ENCODE measurements around the gene YJU2. TPM values are rescaled to one million over a fixed set of nuclear protein-coding genes. Genes with fewer than 3 reads are reported as not detected.

YJU2 gene
- total RNA-seq, 1 experiment from 2014 or later: 26.9 TPM

- BruUV-seq (replicated peaks): no TSS peak
- RAD21 ChIA-PET (ENCODE audit: low non-redundant PET in 1 of 2, low total read pairs in 2 of 2, uncharacterized antibody in 2 of 2, unreplicated experiment in 2 of 2): no interaction called here
These were observed 22.4 kb upstream of the YJU2 start for GRCh38 chr19:4224470-4224869.

More at GRCh38 chr19:4224470-4224869, 22.4 kb upstream of the YJU2 start:
- H3K27ac ChIP-seq (ENCODE audit: low read depth, low read length): no peak overlapping the region
- POLR2A ChIA-PET: no interaction called here
- H3K4me2 ChIP-seq (ENCODE audit: low read length): no peak overlapping the region
- no peaks in the 10 kb centered on the region for H3K9me2 ChIP-seq (ENCODE audit: insufficient read depth)
- no peaks in the 10 kb centered on the region for H3K79me2 ChIP-seq (ENCODE audit: insufficient read depth, low read length)
- H3K9me3 ChIP-seq (ENCODE audit: control insufficient read depth in 1 of 2, insufficient read depth in 1 of 2, low read depth in 1 of 2, low read length in 2 of 2): no peaks in the 10 kb centered on the region
- intact Hi-C loops (cut with micrococcal nuclease): no loop called here
- H3K27me3 ChIP-seq (ENCODE audit: insufficient read depth, low read length): no peaks in the 10 kb centered on the region
- no peak overlapping the region for H3K4me3 ChIP-seq (replicated peaks in 1 of 2; ENCODE audit: low read depth in 1 of 2, low read length in 2 of 2)
- H3K36me3 ChIP-seq (ENCODE audit: control insufficient read depth in 1 of 2, insufficient read depth in 2 of 2, low read length in 2 of 2): no peaks in the 10 kb centered on the region
- TF ChIP-seq SP1 (IDR thresholded peaks at IDR 0.05; ENCODE audit: low read depth): no peak
- TF ChIP-seq FOSL1 (IDR thresholded peaks at IDR 0.05; ENCODE audit: low read depth): no peak
- TF ChIP-seq, protein P1, sequence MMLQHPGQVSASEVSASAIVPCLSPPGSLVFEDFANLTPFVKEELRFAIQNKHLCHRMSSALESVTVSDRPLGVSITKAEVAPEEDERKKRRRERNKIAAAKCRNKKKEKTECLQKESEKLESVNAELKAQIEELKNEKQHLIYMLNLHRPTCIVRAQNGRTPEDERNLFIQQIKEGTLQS (IDR thresholded peaks at IDR 0.05): no peak
- TF ChIP-seq YY1 (IDR thresholded peaks at IDR 0.05; ENCODE audit: extremely low read depth, insufficient replicate concordance, low read depth, low read length): no peak
- no peak for TF ChIP-seq ELF1 (IDR thresholded peaks at IDR 0.05; ENCODE audit: borderline replicate concordance, low read depth)
- TF ChIP-seq, protein P2, sequence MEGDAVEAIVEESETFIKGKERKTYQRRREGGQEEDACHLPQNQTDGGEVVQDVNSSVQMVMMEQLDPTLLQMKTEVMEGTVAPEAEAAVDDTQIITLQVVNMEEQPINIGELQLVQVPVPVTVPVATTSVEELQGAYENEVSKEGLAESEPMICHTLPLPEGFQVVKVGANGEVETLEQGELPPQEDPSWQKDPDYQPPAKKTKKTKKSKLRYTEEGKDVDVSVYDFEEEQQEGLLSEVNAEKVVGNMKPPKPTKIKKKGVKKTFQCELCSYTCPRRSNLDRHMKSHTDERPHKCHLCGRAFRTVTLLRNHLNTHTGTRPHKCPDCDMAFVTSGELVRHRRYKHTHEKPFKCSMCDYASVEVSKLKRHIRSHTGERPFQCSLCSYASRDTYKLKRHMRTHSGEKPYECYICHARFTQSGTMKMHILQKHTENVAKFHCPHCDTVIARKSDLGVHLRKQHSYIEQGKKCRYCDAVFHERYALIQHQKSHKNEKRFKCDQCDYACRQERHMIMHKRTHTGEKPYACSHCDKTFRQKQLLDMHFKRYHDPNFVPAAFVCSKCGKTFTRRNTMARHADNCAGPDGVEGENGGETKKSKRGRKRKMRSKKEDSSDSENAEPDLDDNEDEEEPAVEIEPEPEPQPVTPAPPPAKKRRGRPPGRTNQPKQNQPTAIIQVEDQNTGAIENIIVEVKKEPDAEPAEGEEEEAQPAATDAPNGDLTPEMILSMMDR (IDR thresholded peaks at IDR 0.05 in 2 of 3, conservative IDR thresholded peaks at IDR 0.05 in 1 of 3; ENCODE audit: borderline replicate concordance in 1 of 3, insufficient read depth in 1 of 3, low read depth in 2 of 3, low read length in 2 of 3): no peak
- no peak for TF ChIP-seq CEBPB (IDR thresholded peaks at IDR 0.05; ENCODE audit: low read depth)
- TF ChIP-seq CBX3 (IDR thresholded peaks at IDR 0.05; ENCODE audit: low read depth): no peak
- TF ChIP-seq EZH2 (IDR thresholded peaks at IDR 0.05): no peak
- no peak for TF ChIP-seq POLR2A (IDR thresholded peaks at IDR 0.05; ENCODE audit: borderline replicate concordance, extremely low read depth, insufficient read depth, insufficient read length)
- TF ChIP-seq SRF (IDR thresholded peaks at IDR 0.05; ENCODE audit: low read depth): no peak
- TF ChIP-seq JUND (IDR thresholded peaks at IDR 0.05): no peak
- no peak for TF ChIP-seq EZH2phosphoT487 (IDR thresholded peaks at IDR 0.05; ENCODE audit: borderline replicate concordance)
- TF ChIP-seq, protein P3, sequence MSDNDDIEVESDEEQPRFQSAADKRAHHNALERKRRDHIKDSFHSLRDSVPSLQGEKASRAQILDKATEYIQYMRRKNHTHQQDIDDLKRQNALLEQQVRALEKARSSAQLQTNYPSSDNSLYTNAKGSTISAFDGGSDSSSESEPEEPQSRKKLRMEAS (IDR thresholded peaks at IDR 0.05): no peak
- TF ChIP-seq, protein P4, sequence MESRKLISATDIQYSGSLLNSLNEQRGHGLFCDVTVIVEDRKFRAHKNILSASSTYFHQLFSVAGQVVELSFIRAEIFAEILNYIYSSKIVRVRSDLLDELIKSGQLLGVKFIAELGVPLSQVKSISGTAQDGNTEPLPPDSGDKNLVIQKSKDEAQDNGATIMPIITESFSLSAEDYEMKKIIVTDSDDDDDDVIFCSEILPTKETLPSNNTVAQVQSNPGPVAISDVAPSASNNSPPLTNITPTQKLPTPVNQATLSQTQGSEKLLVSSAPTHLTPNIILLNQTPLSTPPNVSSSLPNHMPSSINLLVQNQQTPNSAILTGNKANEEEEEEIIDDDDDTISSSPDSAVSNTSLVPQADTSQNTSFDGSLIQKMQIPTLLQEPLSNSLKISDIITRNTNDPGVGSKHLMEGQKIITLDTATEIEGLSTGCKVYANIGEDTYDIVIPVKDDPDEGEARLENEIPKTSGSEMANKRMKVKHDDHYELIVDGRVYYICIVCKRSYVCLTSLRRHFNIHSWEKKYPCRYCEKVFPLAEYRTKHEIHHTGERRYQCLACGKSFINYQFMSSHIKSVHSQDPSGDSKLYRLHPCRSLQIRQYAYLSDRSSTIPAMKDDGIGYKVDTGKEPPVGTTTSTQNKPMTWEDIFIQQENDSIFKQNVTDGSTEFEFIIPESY (IDR thresholded peaks at IDR 0.05; ENCODE audit: extremely low read depth, insufficient replicate concordance, low read length): no peak
- H4K20me1 ChIP-seq (ENCODE audit: insufficient read depth): no peaks in the 10 kb centered on the region
- DNase-seq (ENCODE audit: low read depth, low spot score) (no peak), ATAC-seq (no peak)
- peaks cover 18 to 27% of the 10 kb centered on the region in 2 experiments for H3K4me1 ChIP-seq (ENCODE audit: control insufficient read depth in 1 of 2, insufficient read depth in 2 of 2, low read length in 2 of 2)
- no peak overlapping the region for H2AFZ ChIP-seq (ENCODE audit: low read depth, low read length, poor library complexity, severe bottlenecking)
- CTCF ChIA-PET: no interaction called here
- H3K9ac ChIP-seq (ENCODE audit: low read length): no peak overlapping the region
